Neural progenitor cell (in vitro differentiated cells): ENCODE results near the gene ANKMY1. TPM values are rescaled to one million over a fixed set of nuclear protein-coding genes. Genes with fewer than 3 reads are reported as not detected.

Experiments
- DNase-seq: peaks from one replicate; pipeline ENCODE4 v3.0.0-alpha.2; 2016; ENCODE audit warnings: low spot score
- H2AFZ ChIP-seq: fragments of 200-600 bp; sonication (generic); replicated peaks from 2 replicates; pipeline ENCODE4 v1.6.1; 2016; ENCODE audit warnings: antibody characterized with exemption
- H3F3A ChIP-seq: fragments of 200-600 bp; sonication (generic); 2 replicates; pipeline ENCODE4 v1.6.1; 2016; ENCODE audit warnings: antibody characterized with exemption, low read depth
- H3K27ac ChIP-seq: fragments of 200-600 bp; sonication (generic); 2 replicates; pipeline ENCODE4 v1.5.1; 2016; ENCODE audit warnings: mild to moderate bottlenecking
- H3K27me3 ChIP-seq: fragments of 200-600 bp; sonication (generic); 2 replicates; pipeline ENCODE4 v1.6.1; 2016; ENCODE audit warnings: mild to moderate bottlenecking, moderate library complexity
- H3K36me3 ChIP-seq: fragments of 200-600 bp; sonication (generic); 2 replicates; pipeline ENCODE4 v1.5.1; 2016
- H3K4me1 ChIP-seq: fragments of 200-600 bp; sonication (generic); 2 replicates; pipeline ENCODE4 v1.6.1; 2016; ENCODE audit warnings: mixed run types
- H3K4me2 ChIP-seq: fragments of 200-600 bp; sonication (generic); 2 replicates; pipeline ENCODE4 v1.6.1; 2016
- H3K4me3 ChIP-seq: fragments of 200-600 bp; sonication (generic); 2 replicates; pipeline ENCODE4 v1.5.1; 2016
- H3K79me2 ChIP-seq: fragments of 200-600 bp; sonication (generic); 2 replicates; pipeline ENCODE4 v1.6.1; 2016; ENCODE audit warnings: low read depth
- H3K9ac ChIP-seq: fragments of 200-600 bp; sonication (generic); 2 replicates; pipeline ENCODE4 v1.6.1; 2016
- H3K9me3 ChIP-seq: fragments of 200-600 bp; sonication (generic); 2 replicates; pipeline ENCODE4 v1.5.1; 2016; ENCODE audit warnings: low read depth
- H4K20me1 ChIP-seq: fragments of 200-600 bp; sonication (generic); 2 replicates; pipeline ENCODE4 v1.6.1; 2016; ENCODE audit warnings: low read depth
- H3K27ac Mint-ChIP-seq: 3 replicates; pipeline ENCODE4 v1.8.0; 2021; ENCODE audit warnings: mixed read lengths
- H3K27me3 Mint-ChIP-seq: 2 replicates; pipeline ENCODE4 v1.8.0; 2022; ENCODE audit warnings: low read depth, mild to moderate bottlenecking, inconsistent platforms, moderate library complexity, mixed read lengths; ENCODE audit not compliant: insufficient read depth
- H3K36me3 Mint-ChIP-seq: 3 replicates; pipeline ENCODE4 v1.8.0; 2021; ENCODE audit warnings: mixed read lengths
- H3K4me1 Mint-ChIP-seq: 3 replicates; pipeline ENCODE4 v1.8.0; 2021; ENCODE audit warnings: mixed read lengths
- H3K4me3 Mint-ChIP-seq: 3 replicates; pipeline ENCODE4 v1.8.0; 2021; ENCODE audit warnings: mild to moderate bottlenecking, moderate library complexity, mixed read lengths
- H3K9me3 Mint-ChIP-seq: 3 replicates; pipeline ENCODE4 v1.8.0; 2020; ENCODE audit warnings: mixed read lengths
- EZH2 ChIP-seq: fragments of 200-600 bp; sonication (generic); IDR thresholded peaks from 2 replicates; pipeline ENCODE4 v1.6.1; 2017; ENCODE audit warnings: antibody characterized with exemption, mild to moderate bottlenecking, moderate library complexity
- EZH2phosphoT487 ChIP-seq: fragments of 200-600 bp; sonication (generic); IDR thresholded peaks from 2 replicates; pipeline ENCODE4 v1.6.1; 2017; ENCODE audit warnings: antibody characterized with exemption
- total RNA-seq: library from RNA; depleted of rRNA; stranded (reverse); fragments of >200 nt; gene quantifications from 2 replicates; pipeline ENCODE4 v1.2.3, GENCODE V29; 2015; ENCODE audit warnings: low replicate concordance
- TF ChIP-seq, protein P1 (sequence below): fragments of 200-600 bp; sonication (generic); IDR thresholded peaks from 2 replicates; pipeline ENCODE4 v1.5.1; 2017; ENCODE audit warnings: antibody characterized with exemption, mild to moderate bottlenecking

The ANKMY1 gene
- total RNA-seq, 1 donor from 2014 or later = 4.2 TPM

DNA sequence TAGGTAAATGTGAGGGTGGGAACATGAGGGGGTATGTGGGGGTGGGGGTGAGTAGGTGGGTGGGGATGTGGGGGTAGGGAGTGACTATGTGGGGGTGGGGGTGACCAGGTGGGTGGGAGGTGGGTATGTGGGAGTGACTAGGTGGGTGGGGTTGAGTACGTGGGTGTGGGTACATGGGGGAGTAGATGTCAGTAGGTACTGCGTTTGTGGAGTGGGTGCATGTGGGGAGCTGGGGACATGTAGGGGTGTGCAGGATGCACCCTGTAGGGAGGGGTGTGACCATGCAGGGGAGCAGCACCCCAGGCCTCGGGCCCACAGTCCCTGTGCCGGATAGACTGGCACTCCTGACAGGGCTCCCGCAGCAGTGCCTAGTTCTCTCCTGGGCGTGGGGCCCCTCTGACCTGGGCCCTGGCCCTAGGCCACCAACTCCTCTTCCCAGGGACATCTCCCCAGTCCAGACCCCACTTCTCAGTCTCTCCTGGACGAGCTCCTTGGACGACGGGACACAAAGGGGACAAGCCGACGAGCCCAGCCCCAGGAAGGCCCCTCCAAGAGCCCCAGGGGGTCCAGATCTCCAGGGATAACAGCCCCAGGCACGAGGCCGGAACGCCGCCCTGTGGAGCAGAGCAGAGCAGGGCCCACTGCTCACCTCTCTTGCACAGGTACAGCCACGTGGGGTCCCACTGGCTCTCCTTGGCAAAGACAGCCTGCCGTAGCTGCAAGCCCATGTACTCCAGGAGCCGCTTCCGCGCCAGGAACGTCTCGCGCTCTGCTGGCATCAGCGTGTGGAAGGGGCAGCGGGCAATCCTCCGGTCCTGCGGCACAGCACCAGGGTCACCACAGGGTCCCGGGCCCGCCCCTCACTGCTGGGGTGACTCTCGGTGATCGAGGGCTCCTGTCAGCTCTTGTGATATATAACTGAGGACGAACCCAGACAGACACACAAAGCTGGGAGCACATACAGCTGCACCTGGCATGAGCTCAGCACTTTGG is 58.2 kb downstream of the ANKMY1 start:
- no peak overlapping the region for H3K9ac ChIP-seq
- H3K9me3 ChIP-seq = no peaks in the 10 kb centered on the region
- H3K27ac ChIP-seq = no peak overlapping the region
- Mint-ChIP-seq H3K9me3 (no peaks in the 10 kb centered on the region), H3K4me1 (no peaks in the 10 kb centered on the region), H3K4me3 (no peak overlapping the region), H3K36me3 (peaks cover 7% of the 10 kb centered on the region), H3K27me3 (no peaks in the 10 kb centered on the region), H3K27ac (no peak overlapping the region)
- H3F3A ChIP-seq = no peaks in the 10 kb centered on the region
- no peak overlapping the region for H3K4me3 ChIP-seq
- no peak for TF ChIP-seq EZH2phosphoT487
- TF ChIP-seq, protein P1, sequence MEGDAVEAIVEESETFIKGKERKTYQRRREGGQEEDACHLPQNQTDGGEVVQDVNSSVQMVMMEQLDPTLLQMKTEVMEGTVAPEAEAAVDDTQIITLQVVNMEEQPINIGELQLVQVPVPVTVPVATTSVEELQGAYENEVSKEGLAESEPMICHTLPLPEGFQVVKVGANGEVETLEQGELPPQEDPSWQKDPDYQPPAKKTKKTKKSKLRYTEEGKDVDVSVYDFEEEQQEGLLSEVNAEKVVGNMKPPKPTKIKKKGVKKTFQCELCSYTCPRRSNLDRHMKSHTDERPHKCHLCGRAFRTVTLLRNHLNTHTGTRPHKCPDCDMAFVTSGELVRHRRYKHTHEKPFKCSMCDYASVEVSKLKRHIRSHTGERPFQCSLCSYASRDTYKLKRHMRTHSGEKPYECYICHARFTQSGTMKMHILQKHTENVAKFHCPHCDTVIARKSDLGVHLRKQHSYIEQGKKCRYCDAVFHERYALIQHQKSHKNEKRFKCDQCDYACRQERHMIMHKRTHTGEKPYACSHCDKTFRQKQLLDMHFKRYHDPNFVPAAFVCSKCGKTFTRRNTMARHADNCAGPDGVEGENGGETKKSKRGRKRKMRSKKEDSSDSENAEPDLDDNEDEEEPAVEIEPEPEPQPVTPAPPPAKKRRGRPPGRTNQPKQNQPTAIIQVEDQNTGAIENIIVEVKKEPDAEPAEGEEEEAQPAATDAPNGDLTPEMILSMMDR = no peak
- no peak for TF ChIP-seq EZH2
- H4K20me1 ChIP-seq = no peaks in the 10 kb centered on the region
- no peaks in the 10 kb centered on the region for H3K36me3 ChIP-seq
- no peak overlapping the region for H2AFZ ChIP-seq
- no peaks in the 10 kb centered on the region for H3K27me3 ChIP-seq
- no peaks in the 10 kb centered on the region for H3K79me2 ChIP-seq
- H3K4me1 ChIP-seq = no peaks in the 10 kb centered on the region
- no peak for DNase-seq
- H3K4me2 ChIP-seq = no peak overlapping the region

DNA sequence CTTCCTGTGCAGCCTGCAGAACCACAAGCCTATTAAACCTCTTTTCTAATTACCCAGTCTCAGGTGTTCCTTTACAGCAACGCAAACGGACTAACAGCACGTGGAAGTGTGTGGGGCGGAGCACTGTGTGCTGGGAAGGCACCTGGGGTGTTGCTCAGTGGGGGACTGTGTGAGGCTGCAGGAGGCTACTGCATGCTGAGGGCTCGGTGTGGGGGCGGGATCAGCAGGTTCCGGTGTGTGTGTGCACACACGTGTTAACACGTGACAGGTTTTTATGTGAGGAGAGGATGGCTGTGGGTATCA is 58.9 kb downstream of the ANKMY1 start:
- no peaks in the 10 kb centered on the region for H3K27me3 Mint-ChIP-seq
- Histone ChIP-seq H3K4me3 (no peak overlapping the region), H4K20me1 (no peaks in the 10 kb centered on the region), H3K9me3 (no peaks in the 10 kb centered on the region), H3K27ac (no peak overlapping the region), H3K4me1 (no peaks in the 10 kb centered on the region), H3K4me2 (no peak overlapping the region), H2AFZ (no peak overlapping the region), H3K27me3 (no peaks in the 10 kb centered on the region), H3K79me2 (no peaks in the 10 kb centered on the region), H3K9ac (no peak overlapping the region), H3F3A (no peaks in the 10 kb centered on the region), H3K36me3 (no peaks in the 10 kb centered on the region)
- no peaks in the 10 kb centered on the region for H3K4me1 Mint-ChIP-seq
- H3K9me3 Mint-ChIP-seq = no peaks in the 10 kb centered on the region
- no peak for DNase-seq
- H3K27ac Mint-ChIP-seq = no peak overlapping the region
- TF ChIP-seq EZH2phosphoT487 (no peak), EZH2 (no peak)
- TF ChIP-seq, protein P1 = no peak
- peaks cover 7% of the 10 kb centered on the region for H3K36me3 Mint-ChIP-seq
- no peak overlapping the region for H3K4me3 Mint-ChIP-seq

DNA sequence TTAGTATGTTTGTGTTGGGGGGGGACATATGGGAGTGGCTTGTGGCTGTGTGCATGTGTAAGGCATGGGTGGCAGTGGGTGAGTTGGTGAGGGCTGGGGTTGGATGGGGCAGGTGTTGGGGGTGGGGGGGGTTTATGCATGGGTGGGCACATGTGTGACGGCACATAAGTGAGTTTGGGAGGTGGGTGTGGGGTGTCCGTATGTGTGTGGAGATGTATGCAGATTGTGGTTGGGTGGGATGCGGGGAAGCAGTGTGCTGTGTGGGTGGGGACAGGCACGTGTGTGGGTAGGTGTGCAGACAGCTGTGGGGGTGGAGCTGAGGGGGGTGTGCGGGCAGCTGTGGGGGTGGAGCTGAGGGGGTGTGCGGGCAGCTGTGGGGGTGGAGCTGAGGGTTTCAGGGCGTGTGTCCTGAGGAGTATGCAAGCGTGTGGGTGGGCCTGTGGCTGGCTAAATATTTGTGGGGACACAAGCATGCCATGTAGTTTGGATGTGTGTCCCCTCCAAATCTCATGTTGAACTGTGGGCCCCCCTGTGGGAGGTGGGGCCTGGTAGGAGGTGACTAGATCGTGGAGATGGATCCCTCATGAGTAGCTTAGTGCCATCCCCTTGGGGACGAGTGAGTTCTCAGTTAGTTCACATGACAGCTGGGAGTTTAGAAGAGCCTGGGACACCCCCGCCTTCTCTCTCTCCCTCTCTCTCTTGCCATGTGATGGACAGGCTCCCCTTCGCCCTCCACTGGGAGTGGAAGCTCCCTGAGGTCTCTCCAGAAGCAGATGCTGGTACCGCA is 59.4 kb downstream of the ANKMY1 start:
- Histone ChIP-seq H3K4me2 (no peak overlapping the region), H2AFZ (no peak overlapping the region), H3K79me2 (no peaks in the 10 kb centered on the region), H3K9ac (no peak overlapping the region), H3K4me1 (no peaks in the 10 kb centered on the region), H3F3A (no peaks in the 10 kb centered on the region), H3K27me3 (no peaks in the 10 kb centered on the region), H3K4me3 (no peak overlapping the region), H4K20me1 (no peaks in the 10 kb centered on the region), H3K27ac (no peak overlapping the region), H3K9me3 (no peaks in the 10 kb centered on the region), H3K36me3 (no peaks in the 10 kb centered on the region)
- H3K27ac Mint-ChIP-seq = no peak overlapping the region
- peaks cover 10% of the 10 kb centered on the region for H3K36me3 Mint-ChIP-seq
- peaks cover 3% of the 10 kb centered on the region for H3K9me3 Mint-ChIP-seq
- TF ChIP-seq, protein P1 = no peak
- TF ChIP-seq EZH2phosphoT487 (no peak), EZH2 (no peak)
- H3K4me1 Mint-ChIP-seq = no peaks in the 10 kb centered on the region
- H3K4me3 Mint-ChIP-seq = no peak overlapping the region
- no peaks in the 10 kb centered on the region for H3K27me3 Mint-ChIP-seq
- no peak for DNase-seq
